Heart left ventricle (tissue), 13 donors: ENCODE measurements around the gene MAPK8IP1.

Experiments
- POLR2A ChIP-seq, 2 donors: fragments of 450-650 bp; IDR thresholded peaks; one replicate each; pipeline ENCODE4 v1.6.1; 2017; ENCODE audit warnings: antibody characterized with exemption in 2 of 2, mild to moderate bottlenecking in 2 of 2, moderate library complexity in 2 of 2
- TF ChIP-seq, protein P1 (sequence below), 12 donors: fragments of 200-600 bp; sonication (generic) in 4 of 12; IDR thresholded peaks; one replicate each; pipeline versions ENCODE4 v1.5.0 to v1.8.0; 2018 to 2022; ENCODE audit warnings: antibody characterized with exemption in 12 of 12, mild to moderate bottlenecking in 5 of 12
- donor health status: ischemic (EF 13 %, LVEDD 7.1; RV severe dilation, severe dysfunction).
- donor health status: DM: no; HTN: yes; CAD: no.
- donor health status: DM: no; HTN: no; CAD: no.
- donor health status: ischemic (EF 25% LVEDD 6.9; RV normal size, moderate dysfunction).
- donor health status: ischemic (EF 25% LVEDD 5.7; RV mildly dilated, moderate dysfunction).
- donor health status: ischemic (EF 35%, LVEDD 5.7; RV mildly dilated, moderate dysfunction).
- donor health status: nonischemic (EF 11% LVEDD 7.7; RV severe dilation, severe dysfunction).
- donor health status: DM: yes; HTN: yes; CAD: no.
- donor health status: PGD.
- donor health status: ischemic (EF 29% LVEDD 5.4; RV normal size, mild dysfunction).
- donor health status: nonischemic (EF 23%, LVEDD 6.1; RV moderate dilation, normal function).

DNA sequence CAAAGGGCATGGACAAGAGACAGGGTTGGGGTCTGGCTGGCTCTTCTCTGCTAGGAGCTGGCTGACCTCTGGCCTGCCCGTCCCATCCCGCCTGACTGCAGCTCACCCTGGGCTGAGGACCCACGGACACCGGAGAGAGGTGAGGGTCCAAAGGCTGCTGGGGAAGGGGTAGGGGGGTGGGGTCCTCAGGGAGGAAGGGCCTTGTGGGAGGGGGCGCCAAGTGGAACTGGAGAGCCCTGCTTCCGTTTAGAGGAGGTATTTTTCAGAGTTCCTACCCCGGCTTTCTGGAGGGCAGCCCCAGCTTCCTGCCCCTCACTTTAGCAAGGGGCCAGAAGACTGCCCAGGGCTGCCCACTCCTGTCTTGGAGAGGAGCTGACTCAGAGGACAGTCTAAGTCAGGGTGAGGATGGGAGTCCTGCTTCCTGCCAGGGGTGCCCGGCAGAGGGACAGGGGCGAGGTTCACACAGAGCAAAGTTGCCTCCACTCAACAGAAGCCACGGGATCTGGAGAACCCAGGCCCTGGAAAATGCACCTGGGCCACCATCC is 44.1 kb downstream of the MAPK8IP1 start:
- TF ChIP-seq, protein P1, sequence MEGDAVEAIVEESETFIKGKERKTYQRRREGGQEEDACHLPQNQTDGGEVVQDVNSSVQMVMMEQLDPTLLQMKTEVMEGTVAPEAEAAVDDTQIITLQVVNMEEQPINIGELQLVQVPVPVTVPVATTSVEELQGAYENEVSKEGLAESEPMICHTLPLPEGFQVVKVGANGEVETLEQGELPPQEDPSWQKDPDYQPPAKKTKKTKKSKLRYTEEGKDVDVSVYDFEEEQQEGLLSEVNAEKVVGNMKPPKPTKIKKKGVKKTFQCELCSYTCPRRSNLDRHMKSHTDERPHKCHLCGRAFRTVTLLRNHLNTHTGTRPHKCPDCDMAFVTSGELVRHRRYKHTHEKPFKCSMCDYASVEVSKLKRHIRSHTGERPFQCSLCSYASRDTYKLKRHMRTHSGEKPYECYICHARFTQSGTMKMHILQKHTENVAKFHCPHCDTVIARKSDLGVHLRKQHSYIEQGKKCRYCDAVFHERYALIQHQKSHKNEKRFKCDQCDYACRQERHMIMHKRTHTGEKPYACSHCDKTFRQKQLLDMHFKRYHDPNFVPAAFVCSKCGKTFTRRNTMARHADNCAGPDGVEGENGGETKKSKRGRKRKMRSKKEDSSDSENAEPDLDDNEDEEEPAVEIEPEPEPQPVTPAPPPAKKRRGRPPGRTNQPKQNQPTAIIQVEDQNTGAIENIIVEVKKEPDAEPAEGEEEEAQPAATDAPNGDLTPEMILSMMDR (IDR thresholded peaks at IDR 0.05) = no peak
- no peak for TF ChIP-seq POLR2A (IDR thresholded peaks at IDR 0.05)
